GM12872 (cell line): ENCODE measurements around the gene CALHM1.

Experiments
- CTCF ChIP-seq: IDR thresholded peaks from 3 replicates; pipeline ENCODE4 v1.5.1; 2011; ENCODE audit warnings: low read depth, mild to moderate bottlenecking, low read length, moderate library complexity; ENCODE audit not compliant: insufficient read depth

CALHM1 gene

GRCh38 chr10:103500481-103500880 is 41.8 kb upstream of the CALHM1 start:
- no peak for TF ChIP-seq CTCF

GRCh38 chr10:103499881-103500280 is 41.2 kb upstream of the CALHM1 start:
- TF ChIP-seq CTCF, result no peak

- TF ChIP-seq CTCF, result no peak
Measured at GRCh38 chr10:103498936-103499638, 40.4 kb upstream of the CALHM1 start.

- no peak for TF ChIP-seq CTCF
Measured at GRCh38 chr10:103497161-103497915, 38.6 kb upstream of the CALHM1 start.

GRCh38 chr10:103495321-103495720 is 36.6 kb upstream of the CALHM1 start:
- no peak for TF ChIP-seq CTCF

GRCh38 chr10:103493916-103494877 is 35.5 kb upstream of the CALHM1 start:
- no peak for TF ChIP-seq CTCF
